Panc1 (cell line): ENCODE measurements around the gene MNX1.

Experiments
- CTCF ChIP-seq: fragments of 450-650 bp; IDR thresholded peaks from 2 replicates; pipeline ENCODE4 v1.5.1; 2017; ENCODE audit warnings: mild to moderate bottlenecking
- REST ChIP-seq, 2 experiments: IDR thresholded peaks; 2 replicates each; pipeline ENCODE4 v1.6.1; 2011 to 2012; ENCODE audit warnings: low read depth in 2 of 2, control low read depth in 1 of 2, low read length in 1 of 2, mild to moderate bottlenecking in 1 of 2, moderate library complexity in 1 of 2; ENCODE audit not compliant: insufficient read depth in 1 of 2
- TCF7L2 ChIP-seq: IDR thresholded peaks from 2 replicates; pipeline ENCODE4 v1.6.1; 2011; ENCODE audit warnings: mild to moderate bottlenecking, low read depth, low read length, inconsistent platforms

- TF ChIP-seq CTCF, result no peak
- no peak for TF ChIP-seq REST (IDR thresholded peaks at IDR 0.05; ENCODE audit: insufficient read depth in 1 of 2, low read depth in 2 of 2, low read length in 1 of 2)
- TF ChIP-seq TCF7L2, result no peak
These were observed 6.0 kb upstream of the MNX1 start for GRCh38 chr7:157016352-157017041.
